T-cell (primary cell): ENCODE data around the gene TOPBP1. TPM values are rescaled to one million over a fixed set of nuclear protein-coding genes. Genes with fewer than 3 reads are reported as not detected.

Experiments
- ATAC-seq, 4 experiments: fragments of 200-7000 bp in 3 of 4; fragments of 150-1000 bp in 1 of 4; cut with Tn5 transposase; replicated peaks in 1 of 4; 1 replicate in 3 of 4; 2 replicates in 1 of 4; pipeline ENCODE4 v1.10.0; 2021; ENCODE audit warnings: moderate library complexity in 3 of 4, mild to moderate bottlenecking in 2 of 4, moderate number of reproducible peaks in 1 of 4
- CTCF ChIA-PET, 2 donors: fragments of 300-600 bp; sonication (Branson Sonifier 250); formaldehyde crosslinking; loops; one replicate each; lab custom pipeline; 2022; ENCODE audit warnings: antibody characterized with exemption in 2 of 2; lab: Charles Lee
- POLR2A ChIA-PET, 2 donors: fragments of 300-600 bp; sonication (Branson Sonifier 250); formaldehyde crosslinking; loops; one replicate each; lab custom pipeline; 2022; ENCODE audit warnings: antibody characterized with exemption in 2 of 2; lab: Charles Lee
- DNase-seq, 35 experiments: peaks; one replicate each; pipeline versions ENCODE4 v3.0.0 to v3.0.0-alpha.2; 2013 to 2023
- H3K27ac ChIP-seq: one replicate; pipeline ENCODE4 v1.5.1; 2013; ENCODE audit warnings: low read length
- H3K27me3 ChIP-seq, 2 experiments: replicated peaks in 1 of 2; 1 replicate in 1 of 2; 2 replicates in 1 of 2; pipeline versions ENCODE4 v1.6.1 to v1.7.0; 2013; ENCODE audit warnings: low read length in 1 of 2, mixed read lengths in 1 of 2; ENCODE audit not compliant: control insufficient read depth in 2 of 2, insufficient read depth in 2 of 2; ENCODE audit errors: extremely low read depth in 1 of 2
- H3K36me3 ChIP-seq, 2 donors: 1 replicate in 1 of 2; 2 replicates in 1 of 2; pipeline versions ENCODE4 v1.6.1 to v1.7.0; 2013; ENCODE audit warnings: low read length in 1 of 2; ENCODE audit not compliant: control insufficient read depth in 2 of 2, insufficient read depth in 1 of 2; ENCODE audit errors: extremely low read depth in 1 of 2
- H3K4me1 ChIP-seq, 2 experiments: 1 replicate in 1 of 2; 2 replicates in 1 of 2; pipeline versions ENCODE4 v1.6.1 to v1.7.0; 2013; ENCODE audit warnings: low read length in 2 of 2, mixed read lengths in 1 of 2; ENCODE audit not compliant: insufficient read depth in 2 of 2, control insufficient read depth in 1 of 2; ENCODE audit errors: extremely low read depth in 1 of 2
- H3K4me3 ChIP-seq, 2 donors: 1 replicate in 1 of 2; 2 replicates in 1 of 2; pipeline versions ENCODE4 v1.5.1 to v1.7.0; 2013; ENCODE audit warnings: mild to moderate bottlenecking in 2 of 2, low read length in 1 of 2, moderate library complexity in 1 of 2; ENCODE audit not compliant: control insufficient read depth in 1 of 2; ENCODE audit errors: extremely low read depth in 1 of 2
- H3K9me3 ChIP-seq: 2 replicates; pipeline ENCODE4 v1.7.0; 2013
- H3K27ac Mint-ChIP-seq, 2 donors: one replicate each; pipeline ENCODE4 v1.8.0; 2020 to 2021; ENCODE audit warnings: mild to moderate bottlenecking in 2 of 2, mixed read lengths in 2 of 2
- H3K27me3 Mint-ChIP-seq, 2 donors: one replicate each; pipeline ENCODE4 v1.8.0; 2021 to 2022; ENCODE audit warnings: mixed read lengths in 2 of 2
- H3K36me3 Mint-ChIP-seq: one replicate; pipeline ENCODE4 v1.8.0; 2021; ENCODE audit warnings: mixed read lengths
- H3K4me1 Mint-ChIP-seq, 3 donors: one replicate each; pipeline ENCODE4 v1.8.0; 2020 to 2022; ENCODE audit warnings: mixed read lengths in 3 of 3, mild to moderate bottlenecking in 1 of 3
- H3K4me3 Mint-ChIP-seq, 3 donors: one replicate each; pipeline ENCODE4 v1.8.0; 2020 to 2022; ENCODE audit warnings: mild to moderate bottlenecking in 3 of 3, mixed read lengths in 3 of 3, moderate library complexity in 3 of 3
- H3K9me3 Mint-ChIP-seq, 3 donors: one replicate each; pipeline ENCODE4 v1.8.0; 2020 to 2022; ENCODE audit warnings: mixed read lengths in 3 of 3
- WGBS: methylation state at CpG from one replicate; pipeline ENCODE4 v1.1.5; 2013; ENCODE audit warnings: missing lambda C conversion rate; ENCODE audit not compliant: insufficient coverage; 5-methylcytosine and 5-hydroxymethylcytosine counted together
- total RNA-seq, 35 experiments: library from RNA in 6 of 35; stranded (reverse) in 6 of 35; fragments of 120-200 nt in 1 of 35; gene quantifications; one replicate each; pipeline versions ENCODE4 v1.2.1 to v1.2.4 and lab custom pipeline; 2013 to 2026

Gene TOPBP1
- total RNA-seq, 5 donors from 2014 or later (not counting 1 experiment from before 2014, with no cell fraction given), result 27.8 to 37.8 (median 30.0) TPM

DNA sequence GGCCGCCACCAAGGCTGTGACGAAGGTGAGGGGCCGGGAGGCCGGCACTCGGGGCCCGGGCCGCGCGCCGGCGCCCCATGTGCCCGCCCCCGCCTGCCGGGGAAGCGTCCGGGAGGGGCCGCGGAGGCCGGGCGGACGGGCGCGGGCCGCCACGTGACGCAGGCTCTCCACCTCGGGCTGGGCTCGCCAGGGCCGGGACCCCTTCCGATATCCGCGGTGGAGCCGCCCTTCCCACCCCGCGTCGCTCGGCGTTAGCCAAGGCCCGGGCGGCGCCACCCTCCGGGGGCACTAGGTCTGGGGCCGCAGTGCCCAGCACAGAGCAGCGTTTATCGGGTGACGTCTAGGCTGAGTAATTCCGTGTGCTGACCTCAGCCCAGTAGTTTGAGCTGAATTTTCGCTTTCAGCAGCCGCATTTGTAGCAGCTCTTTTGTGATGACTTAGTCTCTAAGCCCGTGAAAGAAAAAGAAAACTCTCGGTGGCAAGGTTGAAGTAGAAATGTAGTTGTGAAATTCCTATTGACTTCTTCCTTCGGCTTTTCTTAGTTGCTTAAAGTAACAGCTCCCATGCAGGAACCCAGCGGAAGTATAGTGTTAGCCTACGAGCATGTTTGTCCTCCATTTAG is 87.4 kb downstream of the TOPBP1 start:
- under 1% methylated on average over 51 of the region's 54 CpGs for WGBS
- Mint-ChIP-seq H3K4me1 (peaks cover 62 to 71% (median 66%) of the 10 kb centered on the region in 3 donors), H3K4me3 (peak overlapping the region; percentile 91 to 93 (median 92)), H3K27me3 (no peaks in the 10 kb centered on the region), H3K36me3 (peaks cover 37% of the 10 kb centered on the region), H3K9me3 (no peaks in the 10 kb centered on the region), H3K27ac (peak overlapping the region; percentile 90 to 91)
- ChIA-PET POLR2A (interaction anchor here in 1 of 2 donors (0.5 to 1.7 kb wide), 4 partner anchors 8 to 88 kb away, joined by 3 to 5 read pairs (median 4); partner anchors contain the start of gene TOPBP1), CTCF (interaction anchor here (0.8 to 0.9 kb wide), 3 partner anchors 84 to 848 kb away, joined by 3 read pairs; no protein-coding TSS in a partner anchor)
- Histone ChIP-seq H3K4me1 (peaks cover 40% of the 10 kb centered on the region in 2 experiments), H3K9me3 (no peaks in the 10 kb centered on the region), H3K27me3 (no peaks in the 10 kb centered on the region), H3K27ac (peak overlapping the region; percentile 88), H3K4me3 (peak overlapping the region; percentile 85 to 89), H3K36me3 (peaks cover 0 to 32% of the 10 kb centered on the region in 2 donors)
- peak; percentile 15 to 77 (median 46) for DNase-seq
- peak; percentile 5 to 26 (median 16) for ATAC-seq

DNA sequence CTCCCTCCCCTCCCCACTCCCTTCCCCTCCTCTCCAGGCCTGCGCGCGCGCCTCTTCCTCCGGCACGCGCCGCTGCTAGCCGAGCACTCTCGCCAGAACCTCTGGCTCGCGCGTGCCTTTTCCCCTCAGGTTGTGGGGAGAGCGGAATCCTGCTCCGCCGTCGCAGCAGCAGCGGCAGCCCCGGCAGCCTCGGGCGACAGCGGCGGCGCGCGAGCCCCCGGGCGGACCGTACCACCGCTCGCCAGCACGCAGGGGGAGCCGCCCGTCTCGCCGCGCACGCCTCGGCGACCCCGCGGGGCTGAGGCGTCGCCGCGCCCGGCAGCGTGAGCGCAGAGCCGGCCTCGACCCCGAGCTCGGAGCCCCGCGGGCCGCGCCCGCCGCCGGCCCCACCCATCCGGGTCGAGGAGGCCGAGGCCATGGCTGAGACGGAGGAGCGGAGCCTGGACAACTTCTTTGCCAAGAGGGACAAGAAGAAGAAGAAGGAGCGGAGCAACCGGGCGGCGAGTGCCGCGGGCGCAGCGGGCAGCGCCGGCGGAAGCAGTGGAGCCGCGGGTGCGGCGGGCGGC is 88.0 kb downstream of the TOPBP1 start, which contains the start of gene CDV3:
Gene CDV3, plus strand, starts transcription at position 58 of the 566 bp plus-strand sequence. Its CDS starts 359 bp downstream, at position 417.
- CTCF ChIA-PET, result interaction anchor here in 1 of 2 donors (0.7 to 2.5 kb wide), 7 partner anchors 68 to 893 kb away, joined by 3 to 20 read pairs (median 4); partner anchors contain the start of genes NPHP3 and TOPBP1
- ATAC-seq (peak; percentile 52 to 64 (median 62)), DNase-seq (peak in 2 of 35 experiments; percentile 71 to 73)
- no peaks in the 10 kb centered on the region for H3K27me3 ChIP-seq
- H3K27me3 Mint-ChIP-seq, result no peaks in the 10 kb centered on the region
- POLR2A ChIA-PET, result interaction anchor here (0.5 to 1.7 kb wide), 10 partner anchors 9 to 912 kb away, joined by 3 to 6 read pairs (median 4); partner anchors contain the start of genes ANAPC13 (in 1 of the 2), CEP63 (in 1 of the 2) and TOPBP1 (in 1 of the 2)
- H3K9me3 Mint-ChIP-seq, result no peaks in the 10 kb centered on the region
- H3K4me3 Mint-ChIP-seq, result peak within 1 kb of the TSS; percentile 91 to 93 (median 92)
- WGBS, result under 1% methylated on average over 72 of the region's 81 CpGs
- peak within 1 kb of the TSS; percentile 99 to 100 for H3K27ac Mint-ChIP-seq
- H3K36me3 Mint-ChIP-seq, result peaks cover 37% of the 10 kb centered on the region
- H3K4me1 Mint-ChIP-seq, result peaks cover 56 to 65% (median 60%) of the 10 kb centered on the region in 3 donors
- H3K4me3 ChIP-seq, result peak within 1 kb of the TSS; percentile 85 to 89
- peaks cover 0 to 25% of the 10 kb centered on the region in 2 donors for H3K36me3 ChIP-seq
- peak within 1 kb of the TSS; percentile 90 for H3K27ac ChIP-seq
- peaks cover 34 to 40% of the 10 kb centered on the region in 2 experiments for H3K4me1 ChIP-seq
- no peaks in the 10 kb centered on the region for H3K9me3 ChIP-seq

DNA sequence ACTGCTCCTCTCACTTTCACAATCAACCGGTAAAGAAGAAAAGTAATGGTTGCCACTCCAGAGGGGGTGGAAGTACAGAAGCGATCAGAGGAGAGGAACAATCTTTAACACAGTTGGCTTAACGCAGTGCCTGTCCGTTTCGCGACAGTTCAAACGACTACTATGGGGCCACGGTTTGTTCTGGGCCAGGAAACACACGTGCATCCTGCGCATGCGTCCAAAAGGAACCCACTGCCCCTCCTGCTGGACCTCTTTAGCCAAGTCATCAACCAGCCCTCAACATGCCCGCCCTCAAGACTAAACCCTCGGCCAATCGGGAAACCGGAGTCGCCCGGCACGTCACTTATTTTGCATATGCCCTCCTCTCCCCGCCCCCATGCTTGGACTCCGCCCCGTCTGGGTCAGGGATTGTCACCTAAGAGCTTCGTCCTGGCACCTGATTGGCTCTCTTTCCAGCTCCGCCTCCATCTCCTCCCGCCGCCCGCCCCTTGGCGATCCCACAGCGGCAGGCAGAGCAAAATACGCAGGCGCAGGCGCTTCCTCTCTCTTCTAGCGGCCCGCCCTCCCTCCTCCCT is 88.6 kb downstream of the TOPBP1 start:
- H3K9me3 Mint-ChIP-seq, result no peaks in the 10 kb centered on the region
- peaks cover 32% of the 10 kb centered on the region for H3K36me3 Mint-ChIP-seq
- ATAC-seq (peak; percentile 78 to 86 (median 83)), DNase-seq (peak; percentile 99 to 100 (median 100))
- POLR2A ChIA-PET, result interaction anchor here (0.6 to 1.4 kb wide), 8 partner anchors 19 to 913 kb away, joined by 3 to 6 read pairs (median 4); partner anchors contain the start of genes ANAPC13 (in 1 of the 2), CEP63 (in 1 of the 2) and TOPBP1 (in 1 of the 2)
- peaks cover 30 to 35% of the 10 kb centered on the region in 2 experiments for H3K4me1 ChIP-seq
- 0% methylated on average over 30 of the region's 33 CpGs for WGBS
- no peaks in the 10 kb centered on the region for H3K27me3 Mint-ChIP-seq
- H3K27ac ChIP-seq, result peak overlapping the region; percentile 90
- peak overlapping the region; percentile 83 to 93 (median 85) for H3K4me3 Mint-ChIP-seq
- H3K4me3 ChIP-seq, result peak overlapping the region; percentile 25 to 49
- CTCF ChIA-PET, result interaction anchor here (0.7 to 2.5 kb wide), 7 partner anchors 67 to 892 kb away, joined by 3 to 20 read pairs (median 4); partner anchors contain the start of genes NPHP3 (in 1 of the 2) and TOPBP1 (in 1 of the 2)
- H3K4me1 Mint-ChIP-seq, result peaks cover 50 to 59% (median 54%) of the 10 kb centered on the region in 3 donors
- H3K9me3 ChIP-seq, result no peaks in the 10 kb centered on the region
- H3K36me3 ChIP-seq, result peaks cover 0 to 19% of the 10 kb centered on the region in 2 donors
- peak overlapping the region; percentile 99 to 100 for H3K27ac Mint-ChIP-seq
- H3K27me3 ChIP-seq, result no peaks in the 10 kb centered on the region

DNA sequence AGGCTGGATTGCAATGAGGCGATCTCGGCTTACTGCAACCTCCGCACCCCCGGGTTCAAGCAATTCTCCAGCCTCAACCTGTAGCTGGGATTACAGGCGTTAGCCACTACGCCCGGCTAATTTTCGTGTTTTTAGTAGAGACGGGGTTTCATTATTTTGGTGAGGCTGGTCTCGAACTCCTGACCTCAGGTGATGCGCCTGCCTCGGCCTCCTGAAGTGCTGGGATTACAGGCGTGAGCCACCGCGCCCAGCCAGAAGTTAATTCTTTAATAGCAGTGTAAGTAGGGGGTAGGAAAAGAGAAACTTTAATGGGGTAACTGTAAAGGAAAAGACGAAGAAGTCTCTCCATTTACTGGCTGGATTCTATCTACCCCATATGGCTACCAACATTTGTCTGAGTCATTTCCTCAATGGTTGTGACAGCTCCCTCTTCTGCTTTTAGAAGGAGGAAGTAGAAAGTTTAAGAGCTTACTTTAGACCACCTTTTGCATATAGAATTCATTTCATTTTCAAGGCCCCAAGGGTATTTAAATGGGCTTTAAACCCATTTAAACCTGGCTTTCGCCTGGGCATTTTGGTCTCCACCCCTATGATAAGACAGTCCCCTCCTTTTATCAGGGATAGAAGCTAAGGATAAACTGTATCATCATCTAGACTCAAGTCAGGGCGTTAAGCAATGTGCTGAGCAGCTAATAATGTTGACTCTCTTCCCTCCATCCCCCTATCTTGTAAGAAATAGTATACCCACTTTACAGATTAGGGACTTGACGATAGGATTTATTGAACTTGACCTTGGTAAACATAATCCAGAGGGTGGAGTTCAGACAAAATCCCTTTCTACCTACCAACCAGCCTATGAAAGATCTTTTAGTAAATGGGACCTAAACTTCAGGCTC is 89.3 kb downstream of the TOPBP1 start:
- CTCF ChIA-PET, result interaction anchor here (0.7 to 2.5 kb wide), 9 partner anchors 65 to 846 kb away, joined by 3 to 20 read pairs (median 4); partner anchors contain the start of gene TOPBP1 (in 1 of the 2)
- H3K4me1 Mint-ChIP-seq, result peaks cover 43 to 52% (median 47%) of the 10 kb centered on the region in 3 donors
- H3K4me3 Mint-ChIP-seq, result peak overlapping the region; percentile 83 to 93 (median 85)

DNA sequence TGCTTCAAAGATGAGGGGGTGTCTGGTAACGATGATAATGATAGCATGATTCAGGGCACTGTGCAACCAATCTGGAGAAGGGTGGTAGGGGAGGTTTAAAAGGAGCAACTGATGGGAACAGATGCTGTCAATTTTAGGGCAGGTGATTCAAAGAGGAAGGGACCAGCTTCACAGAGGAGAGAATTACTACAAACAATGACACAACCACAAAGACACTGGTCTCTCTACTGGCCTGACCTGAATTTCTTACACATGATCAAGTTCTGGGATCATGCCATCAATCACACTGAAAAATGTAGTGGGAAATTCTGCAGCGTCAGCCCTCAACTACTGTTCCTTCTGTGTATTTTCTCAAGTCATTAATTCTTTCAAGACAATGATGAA is 90.8 kb downstream of the TOPBP1 start:
- ATAC-seq (no peak), DNase-seq (no peak)
- H3K27me3 Mint-ChIP-seq, result no peaks in the 10 kb centered on the region
- no peak overlapping the region for H3K4me3 Mint-ChIP-seq
- H3K27ac Mint-ChIP-seq, result peak overlapping the region; percentile 52 to 72
- no peaks in the 10 kb centered on the region for H3K27me3 ChIP-seq
- no peaks in the 10 kb centered on the region for H3K9me3 ChIP-seq
- H3K36me3 Mint-ChIP-seq, result peaks cover 12% of the 10 kb centered on the region
- ChIA-PET POLR2A (no interaction called here), CTCF (interaction anchor here in 1 of 2 donors (1.2 kb wide), 1 partner anchor 8 kb away, joined by 3 read pairs; no protein-coding TSS in a partner anchor)
- H3K9me3 Mint-ChIP-seq, result no peaks in the 10 kb centered on the region
- H3K4me1 Mint-ChIP-seq, result peaks cover 28 to 38% (median 33%) of the 10 kb centered on the region in 3 donors
- no peak overlapping the region for H3K27ac ChIP-seq
- peaks cover 16 to 18% of the 10 kb centered on the region in 2 experiments for H3K4me1 ChIP-seq
- H3K36me3 ChIP-seq, result peaks cover 0 to 2% of the 10 kb centered on the region in 2 donors
- 60% methylated on average over 1 of the region's 2 CpGs for WGBS
- H3K4me3 ChIP-seq, result no peak overlapping the region

More for the DNA sequence above, 89.3 kb downstream of the TOPBP1 start:
- Mint-ChIP-seq H3K27me3 (no peaks in the 10 kb centered on the region), H3K36me3 (peaks cover 24% of the 10 kb centered on the region), H3K27ac (peak overlapping the region; percentile 99 to 100), H3K9me3 (no peaks in the 10 kb centered on the region)
- ATAC-seq (no peak), DNase-seq (peak in 5 of 35 experiments; percentile 4 to 56 (median 20))
- peak overlapping the region; percentile 90 for H3K27ac ChIP-seq
- H3K36me3 ChIP-seq, result peaks cover 0 to 13% of the 10 kb centered on the region in 2 donors
- no peaks in the 10 kb centered on the region for H3K27me3 ChIP-seq
- H3K9me3 ChIP-seq, result no peaks in the 10 kb centered on the region
- 93% methylated on average over 8 of the region's 19 CpGs for WGBS
- peaks cover 28% of the 10 kb centered on the region in 2 experiments for H3K4me1 ChIP-seq
- peak overlapping the region; percentile 25 to 38 for H3K4me3 ChIP-seq
- POLR2A ChIA-PET, result interaction anchor here (0.6 to 1.4 kb wide), 6 partner anchors 58 to 913 kb away, joined by 3 to 6 read pairs (median 4); partner anchors contain the start of genes ANAPC13 (in 1 of the 2) and CEP63 (in 1 of the 2)
